ENCODE results near the gene TMEM19.

GRCh38 chr12:71744522-71745300, 58.8 kb downstream of the TMEM19 start:
- TF ChIP-seq POLR2AphosphoS5 (IDR thresholded peaks at IDR 0.05; ENCODE audit: low read depth) (no peak), CTCF (conservative IDR thresholded peaks at IDR 0.05; ENCODE audit: low read depth in 2 of 2) (no peak), EZH2phosphoT487 (IDR thresholded peaks at IDR 0.05; ENCODE audit: unreplicated experiment) (no peak), EZH2 (IDR thresholded peaks at IDR 0.05; ENCODE audit: low read depth, unreplicated experiment) (no peak), STAT1 (IDR thresholded peaks at IDR 0.05; ENCODE audit: unreplicated experiment) (no peak), ETS1 (IDR thresholded peaks at IDR 0.05) (no peak), ZNF331 (CRISPR knock-in tag; IDR thresholded peaks at IDR 0.05; ENCODE audit: low read depth) (no peak), JUNB (IDR thresholded peaks at IDR 0.05; ENCODE audit: unreplicated experiment) (no peak), REST (IDR thresholded peaks at IDR 0.05; ENCODE audit: unreplicated experiment) (no peak)
